ENCODE measurements around the gene NOSIP. TPM values are rescaled to one million over a fixed set of nuclear protein-coding genes. Genes with fewer than 3 reads are reported as not detected.

NOSIP gene
- total and polyA plus RNA-seq, 9 donors: 59.3 to 78.8 (median 67.2) TPM

DNA sequence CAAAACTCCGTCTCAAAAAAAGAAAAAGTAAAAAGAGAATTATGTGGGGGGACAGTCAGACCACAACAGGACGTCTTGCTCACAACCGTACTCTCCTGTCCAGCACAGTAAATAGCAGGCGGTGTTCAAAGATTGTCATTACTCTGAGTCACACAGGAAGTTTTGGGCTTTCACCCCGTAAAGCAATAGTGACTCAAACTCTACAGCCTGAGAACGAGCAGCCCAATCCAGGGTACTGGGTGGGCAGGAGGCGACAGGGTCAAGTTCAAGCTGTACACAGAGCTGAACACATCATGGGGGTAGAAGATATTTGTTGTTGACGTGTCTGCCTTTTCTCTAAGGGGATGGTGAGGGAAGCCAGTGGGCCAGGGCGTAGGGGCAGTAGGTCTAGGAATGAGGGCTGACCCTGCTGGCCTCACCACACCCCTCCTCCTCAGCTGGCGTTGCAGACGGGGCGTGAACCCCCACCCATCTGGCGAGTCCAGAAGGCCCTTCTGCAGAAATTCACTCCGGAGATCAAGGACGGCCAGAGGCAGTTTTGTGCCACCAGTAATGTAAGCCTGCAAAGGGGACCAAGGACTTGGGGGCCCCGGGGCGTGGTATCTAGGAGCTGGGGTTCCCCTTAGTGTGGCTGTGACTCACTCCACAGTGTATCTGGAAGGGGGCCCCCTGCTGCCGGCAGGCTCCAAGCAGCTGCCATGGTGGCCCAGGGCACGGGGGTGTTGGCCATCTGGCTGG, 33.9 kb upstream of the NOSIP start:
- WGBS (ENCODE audit: insufficient coverage): 86% methylated on average over 10 of the region's 19 CpGs
- Histone ChIP-seq H3K4me1 (ENCODE audit: control insufficient read depth, insufficient read depth, low read length) (no peaks in the 10 kb centered on the region), H3K36me3 (ENCODE audit: control insufficient read depth, insufficient read depth, low read length) (peaks cover 68% of the 10 kb centered on the region), H3K27me3 (ENCODE audit: control insufficient read depth, insufficient read depth, low read length) (no peaks in the 10 kb centered on the region), H3K9me3 (replicated peaks; ENCODE audit: control insufficient read depth, low read depth, low read length) (peaks cover 3% of the 10 kb centered on the region), H3K4me3 (ENCODE audit: low read length) (no peak overlapping the region), H3K27ac (ENCODE audit: low read length) (no peak overlapping the region)
- DNase-seq: no peak

DNA sequence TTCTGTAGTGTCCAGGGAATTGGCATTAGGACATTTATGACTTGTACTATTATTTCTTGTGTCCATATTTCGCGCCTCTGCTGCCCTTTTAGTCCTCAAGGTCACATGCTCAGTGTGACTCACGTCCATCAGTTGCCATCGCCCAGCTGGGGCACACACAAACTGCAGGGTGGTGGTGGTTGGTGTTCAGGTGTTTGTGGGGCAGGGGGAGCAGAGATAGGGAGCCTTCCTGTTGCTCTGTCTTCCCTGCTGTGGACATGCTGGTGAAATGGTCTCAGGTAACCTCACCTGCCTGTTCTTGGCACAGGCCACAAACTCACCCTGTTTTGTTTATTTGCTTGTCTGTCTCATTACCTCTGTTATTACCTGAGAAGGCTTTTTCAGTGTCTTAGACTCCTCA, 33.0 kb upstream of the NOSIP start:
- Histone ChIP-seq H3K4me1 (ENCODE audit: control insufficient read depth, insufficient read depth, low read length) (no peaks in the 10 kb centered on the region), H3K4me3 (ENCODE audit: low read length) (no peak overlapping the region), H3K27ac (ENCODE audit: low read length) (no peak overlapping the region), H3K27me3 (ENCODE audit: control insufficient read depth, insufficient read depth, low read length) (no peaks in the 10 kb centered on the region), H3K36me3 (ENCODE audit: control insufficient read depth, insufficient read depth, low read length) (peaks cover 71% of the 10 kb centered on the region), H3K9me3 (replicated peaks; ENCODE audit: control insufficient read depth, low read depth, low read length) (peaks cover 3% of the 10 kb centered on the region)
- DNase-seq: no peak
- WGBS (ENCODE audit: insufficient coverage): 92% methylated on average over 2 of the region's 4 CpGs

DNA sequence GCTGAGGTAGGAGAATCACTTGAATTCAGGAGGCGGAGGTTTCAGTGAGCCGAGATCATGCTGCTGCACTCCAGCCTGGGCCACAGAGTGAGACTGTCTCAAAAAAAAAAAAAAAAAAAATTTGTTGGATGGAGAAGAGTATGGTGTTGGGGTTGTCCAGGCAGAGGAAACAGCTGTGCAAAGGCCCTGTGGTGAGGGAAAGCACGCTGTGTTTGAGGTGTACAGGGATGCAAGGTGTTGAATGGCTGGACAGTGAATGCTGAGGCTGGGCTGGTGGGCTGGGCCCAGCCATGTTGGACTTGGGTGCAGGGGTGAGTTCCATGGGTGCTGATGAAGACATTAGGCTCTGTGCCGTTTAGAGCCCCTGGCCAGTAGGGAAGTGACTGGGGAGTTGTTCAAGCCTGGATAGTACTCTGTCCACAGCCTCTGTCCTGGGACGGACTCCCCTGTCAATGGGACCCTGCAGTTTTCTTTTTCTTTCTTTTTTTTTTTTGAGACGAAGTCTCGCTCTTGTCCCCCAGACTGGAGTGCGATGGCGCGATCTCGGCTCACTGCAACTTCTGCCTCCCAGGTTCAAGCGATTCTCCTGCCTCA, 29.2 kb upstream of the NOSIP start:
- H3K27me3 ChIP-seq (ENCODE audit: control insufficient read depth, insufficient read depth, low read length): no peaks in the 10 kb centered on the region
- H3K4me1 ChIP-seq (ENCODE audit: control insufficient read depth, insufficient read depth, low read length): peaks cover 3% of the 10 kb centered on the region
- 98% methylated on average over 4 of the region's 12 CpGs for WGBS (ENCODE audit: insufficient coverage)
- H3K9me3 ChIP-seq (replicated peaks; ENCODE audit: control insufficient read depth, low read depth, low read length): no peaks in the 10 kb centered on the region
- H3K27ac ChIP-seq (ENCODE audit: low read length): no peak overlapping the region
- DNase-seq: no peak
- no peak overlapping the region for H3K4me3 ChIP-seq (ENCODE audit: low read length)
- H3K36me3 ChIP-seq (ENCODE audit: control insufficient read depth, insufficient read depth, low read length): peaks cover 70% of the 10 kb centered on the region

DNA sequence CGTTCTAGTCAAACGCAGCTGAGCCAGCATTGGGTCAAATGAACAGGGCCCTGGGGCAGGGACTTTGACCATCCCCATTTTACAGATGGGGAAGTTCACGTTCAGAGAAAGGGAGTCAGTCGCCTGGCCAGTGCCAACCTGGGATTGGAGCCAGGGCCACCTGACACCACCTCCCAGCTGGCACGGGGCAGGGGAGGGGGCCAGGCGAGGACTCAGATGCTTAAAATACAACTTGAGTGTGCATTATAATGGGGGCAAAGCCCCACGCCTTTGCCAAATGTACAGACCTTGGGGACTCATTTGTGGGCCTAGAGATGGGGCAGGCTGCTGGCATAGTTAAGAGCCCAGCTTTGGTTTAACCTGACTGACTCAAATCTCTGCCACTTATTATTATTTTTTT, 25.2 kb upstream of the NOSIP start:
- Histone ChIP-seq H3K9me3 (replicated peaks; ENCODE audit: control insufficient read depth, low read depth, low read length) (no peaks in the 10 kb centered on the region), H3K36me3 (ENCODE audit: control insufficient read depth, insufficient read depth, low read length) (peaks cover 86% of the 10 kb centered on the region), H3K27ac (ENCODE audit: low read length) (no peak overlapping the region), H3K4me3 (ENCODE audit: low read length) (no peak overlapping the region), H3K27me3 (ENCODE audit: control insufficient read depth, insufficient read depth, low read length) (no peaks in the 10 kb centered on the region), H3K4me1 (ENCODE audit: control insufficient read depth, insufficient read depth, low read length) (peaks cover 3% of the 10 kb centered on the region)
- no peak for DNase-seq
- 66% methylated on average over 4 of the region's 7 CpGs for WGBS (ENCODE audit: insufficient coverage)

DNA sequence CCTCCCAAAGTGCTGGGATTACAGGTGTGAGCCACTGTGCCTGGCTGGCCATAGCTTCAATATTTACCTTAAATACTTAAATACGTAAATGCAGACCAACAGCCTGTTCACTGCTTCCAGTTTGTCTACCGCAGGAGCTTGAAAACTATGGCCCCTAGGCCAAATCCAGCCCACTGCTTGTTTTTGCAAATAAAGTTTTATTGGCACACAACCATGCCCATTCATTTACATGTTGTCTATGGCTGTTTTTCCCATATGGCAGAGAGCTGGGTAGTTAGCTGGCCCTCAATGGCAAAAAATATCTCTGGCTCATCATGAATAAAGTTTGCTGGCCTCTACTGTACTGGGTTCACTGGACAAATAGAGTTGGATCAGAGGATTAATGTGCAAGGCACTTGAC, 22.4 kb upstream of the NOSIP start:
- Histone ChIP-seq H3K27ac (ENCODE audit: low read length) (no peak overlapping the region), H3K4me1 (ENCODE audit: control insufficient read depth, insufficient read depth, low read length) (peaks cover 3% of the 10 kb centered on the region), H3K4me3 (ENCODE audit: low read length) (no peak overlapping the region), H3K9me3 (replicated peaks; ENCODE audit: control insufficient read depth, low read depth, low read length) (no peaks in the 10 kb centered on the region), H3K36me3 (ENCODE audit: control insufficient read depth, insufficient read depth, low read length) (peaks cover 87% of the 10 kb centered on the region), H3K27me3 (ENCODE audit: control insufficient read depth, insufficient read depth, low read length) (no peaks in the 10 kb centered on the region)
- WGBS (ENCODE audit: insufficient coverage): 94% methylated on average over 2 of the region's 2 CpGs
- no peak for DNase-seq

DNA sequence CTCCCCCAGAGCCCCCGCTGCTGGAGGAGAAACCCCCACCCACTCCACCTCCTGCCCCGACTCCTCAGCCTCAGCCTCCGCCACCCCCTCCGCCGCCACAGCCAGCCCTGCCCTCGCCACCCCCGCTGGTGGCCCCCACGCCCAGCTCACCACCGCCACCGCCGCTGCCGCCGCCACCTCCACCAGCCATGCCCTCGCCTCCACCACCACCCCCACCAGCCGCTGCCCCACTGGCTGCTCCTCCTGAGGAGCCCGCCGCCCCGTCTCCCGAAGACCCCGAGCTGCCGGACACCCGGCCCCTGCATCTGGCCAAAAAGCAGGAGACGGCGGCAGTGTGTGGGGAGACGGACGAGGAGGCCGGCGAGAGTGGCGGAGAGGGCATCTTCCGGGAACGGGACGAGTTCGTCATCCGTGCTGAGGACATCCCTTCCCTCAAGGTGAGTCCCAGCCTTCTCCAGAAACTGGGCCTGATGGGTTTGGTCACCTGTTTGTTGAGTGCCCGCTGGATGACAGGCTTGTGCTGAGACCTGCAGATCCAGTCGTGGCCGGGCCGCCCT, 21.2 kb upstream of the NOSIP start:
- Histone ChIP-seq H3K27ac (ENCODE audit: low read length) (no peak overlapping the region), H3K36me3 (ENCODE audit: control insufficient read depth, insufficient read depth, low read length) (peaks cover 85% of the 10 kb centered on the region)
- 89% methylated on average over 29 of the region's 38 CpGs for WGBS (ENCODE audit: insufficient coverage)

DNA sequence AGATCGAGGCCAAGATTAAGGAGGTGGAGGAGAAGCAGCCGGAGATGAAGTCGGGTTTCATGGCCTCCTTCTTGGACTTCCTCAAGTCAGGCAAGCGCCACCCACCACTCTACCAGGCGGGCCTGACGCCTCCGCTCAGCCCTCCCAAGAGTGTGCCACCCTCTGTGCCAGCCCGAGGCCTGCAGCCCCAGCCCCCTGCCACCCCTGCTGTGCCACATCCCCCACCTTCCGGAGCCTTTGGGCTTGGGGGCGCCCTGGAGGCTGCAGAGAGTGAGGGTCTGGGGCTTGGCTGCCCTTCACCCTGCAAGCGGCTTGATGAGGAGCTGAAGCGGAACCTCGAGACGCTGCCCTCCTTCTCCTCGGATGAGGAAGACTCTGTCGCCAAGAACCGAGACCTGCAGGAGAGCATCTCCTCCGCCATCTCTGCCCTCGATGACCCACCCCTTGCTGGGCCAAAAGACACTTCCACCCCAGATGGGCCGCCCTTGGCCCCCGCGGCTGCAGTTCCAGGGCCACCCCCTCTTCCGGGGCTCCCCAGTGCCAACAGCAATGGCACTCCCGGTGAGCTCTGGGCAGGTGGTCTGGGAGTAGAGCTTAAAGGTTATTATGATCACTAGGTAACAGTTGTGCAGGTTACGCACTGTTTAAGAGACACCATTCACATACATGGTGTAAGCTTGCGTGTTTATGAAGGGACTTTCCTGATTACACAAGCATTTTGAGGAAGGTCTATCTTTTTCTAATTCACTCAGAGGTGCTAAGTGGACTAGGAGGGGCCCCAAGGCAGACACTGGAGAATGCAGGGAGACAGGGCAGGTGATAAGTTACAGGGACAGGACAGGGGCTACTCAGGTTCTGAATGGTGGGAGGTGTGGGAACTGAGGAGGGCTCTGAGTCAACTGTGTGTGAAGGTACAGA, 19.3 kb upstream of the NOSIP start:
- Histone ChIP-seq H3K9me3 (replicated peaks; ENCODE audit: control insufficient read depth, low read depth, low read length) (no peaks in the 10 kb centered on the region), H3K36me3 (ENCODE audit: control insufficient read depth, insufficient read depth, low read length) (peaks cover 78% of the 10 kb centered on the region), H3K4me1 (ENCODE audit: control insufficient read depth, insufficient read depth, low read length) (no peaks in the 10 kb centered on the region), H3K27ac (ENCODE audit: low read length) (no peak overlapping the region), H3K4me3 (ENCODE audit: low read length) (no peak overlapping the region), H3K27me3 (ENCODE audit: control insufficient read depth, insufficient read depth, low read length) (no peaks in the 10 kb centered on the region)
- WGBS (ENCODE audit: insufficient coverage): 92% methylated on average over 10 of the region's 26 CpGs
- DNase-seq: no peak

More for the DNA sequence above, 21.2 kb upstream of the NOSIP start:
- Histone ChIP-seq H3K9me3 (replicated peaks; ENCODE audit: control insufficient read depth, low read depth, low read length) (no peaks in the 10 kb centered on the region), H3K27me3 (ENCODE audit: control insufficient read depth, insufficient read depth, low read length) (no peaks in the 10 kb centered on the region), H3K4me1 (ENCODE audit: control insufficient read depth, insufficient read depth, low read length) (peaks cover 3% of the 10 kb centered on the region), H3K4me3 (ENCODE audit: low read length) (no peak overlapping the region)
- no peak for DNase-seq

DNA sequence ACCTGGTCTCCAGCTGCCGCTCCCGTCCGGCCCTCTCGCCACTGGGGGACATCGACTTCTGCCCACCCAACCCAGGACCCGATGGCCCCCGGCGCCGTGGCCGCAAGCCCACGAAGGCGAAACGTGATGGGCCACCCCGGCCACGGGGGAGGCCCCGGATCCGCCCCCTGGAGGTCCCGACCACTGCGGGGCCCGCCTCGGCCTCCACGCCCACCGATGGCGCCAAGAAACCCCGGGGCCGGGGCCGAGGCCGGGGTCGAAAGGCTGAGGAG, 17.3 kb upstream of the NOSIP start:
- no peaks in the 10 kb centered on the region for H3K27me3 ChIP-seq (ENCODE audit: control insufficient read depth, insufficient read depth, low read length)
- DNase-seq: no peak
- no peaks in the 10 kb centered on the region for H3K9me3 ChIP-seq (replicated peaks; ENCODE audit: control insufficient read depth, low read depth, low read length)
- H3K4me3 ChIP-seq (ENCODE audit: low read length): no peak overlapping the region
- H3K4me1 ChIP-seq (ENCODE audit: control insufficient read depth, insufficient read depth, low read length): peaks cover 10% of the 10 kb centered on the region
- H3K27ac ChIP-seq (ENCODE audit: low read length): no peak overlapping the region
- H3K36me3 ChIP-seq (ENCODE audit: control insufficient read depth, insufficient read depth, low read length): peaks cover 70% of the 10 kb centered on the region
- WGBS (ENCODE audit: insufficient coverage): 91% methylated on average over 29 of the region's 29 CpGs

DNA sequence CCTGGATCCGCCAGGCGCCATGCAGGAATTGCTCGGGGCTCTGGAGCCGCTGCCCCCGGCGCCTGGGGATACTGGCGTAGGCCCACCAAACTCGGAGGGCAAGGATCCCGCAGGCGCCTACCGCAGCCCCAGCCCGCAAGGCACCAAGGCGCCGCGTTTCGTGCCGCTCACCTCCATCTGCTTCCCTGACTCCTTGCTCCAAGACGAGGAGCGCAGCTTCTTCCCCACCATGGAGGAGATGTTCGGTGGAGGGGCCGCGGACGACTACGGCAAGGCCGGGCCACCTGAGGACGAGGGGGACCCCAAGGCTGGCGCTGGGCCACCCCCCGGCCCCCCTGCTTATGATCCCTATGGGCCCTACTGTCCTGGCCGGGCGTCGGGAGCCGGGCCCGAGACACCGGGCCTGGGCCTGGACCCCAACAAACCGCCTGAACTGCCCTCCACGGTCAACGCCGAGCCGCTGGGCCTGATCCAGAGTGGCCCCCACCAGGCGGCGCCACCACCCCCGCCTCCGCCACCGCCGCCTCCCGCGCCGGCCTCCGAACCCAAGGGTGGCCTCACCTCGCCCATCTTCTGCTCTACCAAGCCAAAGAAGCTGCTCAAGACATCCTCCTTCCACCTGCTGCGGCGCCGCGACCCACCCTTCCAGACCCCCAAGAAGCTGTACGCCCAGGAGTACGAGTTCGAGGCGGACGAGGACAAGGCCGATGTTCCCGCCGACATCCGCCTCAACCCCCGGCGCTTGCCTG, 16.8 kb upstream of the NOSIP start:
- Histone ChIP-seq H3K4me3 (ENCODE audit: low read length) (no peak overlapping the region), H3K36me3 (ENCODE audit: control insufficient read depth, insufficient read depth, low read length) (peaks cover 67% of the 10 kb centered on the region), H3K27ac (ENCODE audit: low read length) (no peak overlapping the region), H3K9me3 (replicated peaks; ENCODE audit: control insufficient read depth, low read depth, low read length) (no peaks in the 10 kb centered on the region), H3K4me1 (ENCODE audit: control insufficient read depth, insufficient read depth, low read length) (peaks cover 16% of the 10 kb centered on the region), H3K27me3 (ENCODE audit: control insufficient read depth, insufficient read depth, low read length) (no peaks in the 10 kb centered on the region)
- 92% methylated on average over 60 of the region's 65 CpGs for WGBS (ENCODE audit: insufficient coverage)
- no peak for DNase-seq

All from muscle of leg (tissue), 11 donors.